D721Med (cell line): ENCODE results near the gene LNPEP.

Experiments
- DNase-seq: peaks from one replicate; pipeline ENCODE4 v3.0.0; 2011; ENCODE audit warnings: low spot score; ENCODE audit not compliant: insufficient read length
- FAIRE-seq: peaks from 2 replicates; lab custom pipeline; 2011; peaks lifted over from hg19 to GRCh38; lab: Jason Lieb, UNC
- CTCF ChIP-seq: IDR thresholded peaks from 2 replicates; pipeline ENCODE4 v1.5.1; 2012; ENCODE audit warnings: mild to moderate bottlenecking, control low read depth; ENCODE audit not compliant: insufficient read depth; ENCODE audit errors: missing control alignments

The LNPEP gene

GRCh38 chr5:96919754-96920197 lies 16.1 kb upstream of the LNPEP start:
- FAIRE-seq (no peak), DNase-seq (no peak)
- TF ChIP-seq CTCF = no peak

GRCh38 chr5:96920744-96921355 lies 15.0 kb upstream of the LNPEP start:
- TF ChIP-seq CTCF = no peak
- DNase-seq (no peak), FAIRE-seq (no peak)

DNA sequence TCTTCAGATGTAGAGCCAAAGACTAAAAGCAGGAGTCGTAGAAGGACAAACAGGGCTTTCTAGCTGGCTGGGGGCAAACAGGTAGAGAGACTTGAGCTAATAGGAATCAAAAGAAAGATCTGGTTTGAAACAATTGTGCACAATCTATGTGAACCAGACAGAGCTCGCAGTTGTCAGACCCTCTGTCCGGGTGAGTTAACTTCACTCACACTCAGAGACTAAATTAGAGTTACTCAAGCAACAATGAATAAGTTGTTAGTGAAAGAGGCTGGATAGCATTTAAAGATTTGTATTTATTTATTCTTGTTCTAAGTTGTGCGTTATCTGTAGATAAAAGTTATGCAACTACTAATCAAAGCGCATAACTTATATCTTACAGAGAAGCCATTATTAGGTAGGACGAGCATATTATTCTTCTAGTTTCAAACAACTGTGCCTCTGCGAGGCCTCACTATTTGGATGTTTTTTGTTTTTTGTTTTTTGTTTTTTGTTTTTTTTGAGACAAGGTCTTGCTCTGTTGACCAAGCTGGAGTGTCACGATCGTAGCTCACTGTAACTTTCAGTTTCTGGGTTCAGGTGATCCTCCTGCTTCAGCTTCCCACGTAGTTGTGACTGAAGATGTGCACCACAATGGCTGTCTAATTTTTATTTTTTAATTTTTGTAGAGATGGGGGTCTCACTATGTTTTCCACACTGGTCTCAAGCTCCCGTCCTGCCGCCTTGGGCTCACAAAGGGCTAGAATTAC lies 13.2 kb upstream of the LNPEP start:
- FAIRE-seq = no peak
- no peak for DNase-seq
- TF ChIP-seq CTCF = no peak

GRCh38 chr5:96924016-96924443 lies 11.8 kb upstream of the LNPEP start:
- no peak for TF ChIP-seq CTCF
- DNase-seq = no peak
- FAIRE-seq = no peak

DNA sequence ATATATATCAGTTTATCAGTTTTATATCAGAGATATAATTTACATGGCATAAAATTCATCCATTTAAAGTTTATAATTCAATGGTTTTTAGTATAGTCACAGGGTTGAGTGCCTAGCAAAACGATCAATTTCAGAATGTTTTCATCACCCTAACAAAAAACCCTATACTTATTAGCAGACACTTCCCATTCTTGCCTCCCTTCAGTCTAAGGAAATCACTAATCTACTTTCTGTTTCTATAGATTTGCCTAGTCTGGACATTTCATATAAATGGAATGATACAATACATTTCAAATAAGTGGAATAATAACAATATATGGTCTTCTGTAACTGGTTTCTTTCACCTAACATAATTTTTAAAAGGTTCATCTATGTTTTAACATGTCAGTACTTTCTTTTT lies 9.6 kb upstream of the LNPEP start:
- DNase-seq = no peak
- TF ChIP-seq CTCF = no peak
- FAIRE-seq = no peak

- TF ChIP-seq CTCF = no peak
- no peak for FAIRE-seq
- DNase-seq = no peak
Observed at GRCh38 chr5:96927008-96927407, 8.9 kb upstream of the LNPEP start.
